Fibroblast of skin of left biceps (primary cell): ENCODE data around the gene RCAN3.

Experiments used
- DNase-seq, 2 experiments: peaks; one replicate each; pipeline ENCODE4 v3.0.0-alpha.2; 2013; ENCODE audit warnings: low read depth in 2 of 2

RCAN3 gene

DNA sequence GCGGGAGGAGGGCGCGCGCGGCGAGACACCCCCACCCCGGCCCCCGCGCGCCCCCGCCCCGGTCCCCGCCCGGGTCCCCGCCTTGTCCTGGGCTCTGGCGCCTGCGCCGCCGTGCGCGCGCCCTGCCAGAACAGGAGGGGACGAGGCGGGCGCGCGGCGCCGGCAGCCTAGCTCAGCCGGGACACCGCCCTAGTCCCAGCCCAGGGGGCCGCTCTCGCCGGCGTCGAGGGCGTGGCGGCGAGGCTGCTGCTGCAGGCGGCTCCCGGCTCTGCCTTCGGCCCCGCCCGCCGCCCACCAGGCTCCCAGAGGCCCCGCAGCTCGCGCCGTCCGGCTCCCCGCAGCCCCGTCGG lies at the start of gene RCAN3:
TSS of gene RCAN3 (plus strand) at position 128 of the 350 bp plus-strand sequence. CDS start 11,537 bp downstream, outside the sequence.
- DNase-seq: peak; percentile 49 to 50

DNA sequence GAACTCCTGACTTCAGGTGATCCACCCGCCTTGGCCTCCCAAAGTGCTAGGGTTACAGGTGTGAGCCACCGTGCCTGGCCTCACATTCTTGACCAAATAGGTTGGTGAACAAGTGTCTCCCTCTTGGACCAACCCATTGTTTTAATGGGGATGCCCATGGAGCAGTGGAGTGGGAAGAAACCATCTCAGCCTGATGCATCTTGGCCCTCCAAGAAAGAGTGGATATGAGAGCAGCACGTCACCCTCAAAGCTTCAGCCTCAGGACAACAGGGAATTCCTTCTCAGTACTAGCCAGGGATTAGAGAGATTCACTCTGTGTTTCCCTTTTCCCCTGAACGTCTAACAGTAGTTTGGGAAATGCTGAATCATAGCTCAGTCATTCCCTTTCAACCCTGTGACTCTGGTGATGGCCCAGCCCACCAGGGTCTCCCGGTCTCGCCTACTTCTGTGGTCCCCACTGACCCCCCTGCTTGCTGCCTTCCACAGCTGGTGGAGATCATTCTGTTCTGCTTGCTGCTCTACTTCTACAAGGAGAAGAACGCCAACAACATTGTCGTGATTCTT lies 49.6 kb upstream of the RCAN3 start:
- no peak for DNase-seq

DNA sequence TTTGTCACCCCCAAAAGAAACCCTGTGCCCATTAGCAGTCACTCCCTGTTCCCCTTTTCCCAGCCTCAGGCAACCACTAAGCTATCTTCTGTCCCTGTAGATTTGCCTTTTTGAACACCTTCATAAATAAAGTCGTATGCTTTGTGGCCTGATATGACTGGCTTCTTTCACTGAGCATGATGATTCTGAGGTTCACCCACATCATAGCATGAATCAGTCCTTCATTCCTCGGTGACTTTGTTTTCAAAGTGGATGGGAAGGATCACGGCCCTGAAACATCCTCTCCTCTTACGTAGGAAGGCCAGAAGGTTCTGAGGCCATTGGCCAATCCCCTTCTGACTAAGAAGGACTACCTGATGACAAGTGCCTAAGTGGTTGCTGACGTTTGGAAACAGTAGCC lies 48.0 kb upstream of the RCAN3 start:
- no peak for DNase-seq

DNA sequence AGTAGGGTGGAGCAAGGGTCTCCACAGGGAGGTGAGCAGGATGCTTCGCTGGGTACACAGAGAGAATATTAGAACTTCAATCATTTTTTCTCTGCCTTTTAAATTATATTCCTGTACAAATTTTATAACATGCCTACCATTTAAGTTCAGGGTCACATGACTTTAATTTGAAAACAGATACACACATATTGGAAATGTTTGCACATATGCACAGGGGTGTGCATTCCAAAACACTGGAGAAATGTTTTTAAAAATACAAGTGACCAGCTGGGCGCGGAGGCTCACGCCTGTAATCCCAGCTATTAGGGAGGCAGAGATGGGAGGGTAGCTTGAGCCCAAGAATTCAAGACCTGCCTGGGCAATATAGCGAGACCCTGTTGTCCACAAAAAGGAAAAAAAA lies 47.4 kb upstream of the RCAN3 start:
- DNase-seq: no peak

DNA sequence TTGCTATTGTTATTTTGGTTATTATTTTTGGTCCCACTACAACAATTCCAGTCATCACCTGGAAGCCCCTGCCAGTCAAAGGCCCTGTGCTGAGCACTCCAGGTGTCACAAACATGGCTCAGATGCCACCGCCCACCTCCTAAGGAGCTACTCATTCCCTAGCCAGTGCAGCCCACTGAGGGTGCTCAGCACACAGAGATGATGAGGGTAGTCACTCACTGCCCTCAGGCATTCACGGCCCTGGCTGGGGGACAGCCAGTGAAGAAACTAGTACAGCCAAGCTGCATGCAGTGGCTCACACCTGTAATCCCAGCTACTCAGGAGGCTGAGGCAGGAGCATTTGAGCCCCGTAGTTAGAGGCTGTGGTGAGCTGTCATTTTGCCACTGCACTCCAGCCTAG lies 44.8 kb upstream of the RCAN3 start:
- no peak for DNase-seq

DNA sequence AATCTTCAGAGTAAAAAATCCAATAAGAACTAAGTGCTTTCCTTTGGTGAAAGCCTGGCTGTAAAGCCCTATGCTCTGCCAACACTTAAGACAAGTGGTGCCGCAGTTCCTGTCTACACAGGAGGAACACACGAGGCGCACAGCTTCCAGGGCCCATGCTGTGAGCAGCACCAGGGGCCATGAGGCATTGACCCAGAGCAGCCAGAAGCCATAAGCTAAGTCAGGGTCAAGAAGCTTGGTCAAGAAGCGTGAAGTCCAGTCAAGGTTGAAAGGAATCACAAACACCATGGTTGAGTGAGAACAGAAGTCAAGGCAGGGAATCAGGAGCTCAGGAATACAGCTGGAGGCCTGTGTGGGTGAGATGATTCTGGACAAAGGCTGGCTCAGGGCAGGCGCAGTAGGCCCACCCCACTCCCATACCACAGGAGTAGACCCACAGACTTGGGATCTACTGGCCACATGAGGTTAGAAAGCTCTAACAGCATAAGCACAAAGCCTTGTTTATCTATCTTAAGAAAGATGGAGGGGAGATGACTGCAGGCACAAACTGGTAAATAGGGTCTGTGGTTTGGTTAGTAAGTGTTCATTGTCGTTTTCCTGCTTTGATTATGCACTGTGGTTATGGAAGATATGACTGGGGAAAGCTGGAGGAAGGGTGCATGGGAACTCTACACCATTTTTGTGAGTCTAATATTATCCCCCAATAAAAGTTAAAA lies 42.9 kb upstream of the RCAN3 start:
- DNase-seq: no peak

DNA sequence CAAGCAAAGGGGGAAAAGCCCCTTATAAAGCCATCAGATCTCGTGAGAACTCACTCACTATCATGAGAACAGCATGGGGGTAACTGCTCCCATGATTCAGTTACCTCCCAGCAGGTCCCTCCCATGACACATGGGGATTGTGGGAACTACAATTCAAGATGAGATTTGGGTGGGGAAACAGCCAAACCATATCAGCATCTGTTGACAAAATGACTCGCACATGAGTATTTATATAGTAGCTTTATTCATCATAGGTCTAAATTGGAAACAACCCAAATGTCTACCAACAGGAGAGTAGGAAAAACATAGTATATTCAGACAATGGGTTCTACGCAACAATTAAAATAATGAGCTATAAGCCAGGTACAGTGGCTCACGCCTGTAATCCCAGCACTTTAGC lies 40.5 kb upstream of the RCAN3 start:
- peak in 1 of 2 experiments; percentile 11 for DNase-seq

DNA sequence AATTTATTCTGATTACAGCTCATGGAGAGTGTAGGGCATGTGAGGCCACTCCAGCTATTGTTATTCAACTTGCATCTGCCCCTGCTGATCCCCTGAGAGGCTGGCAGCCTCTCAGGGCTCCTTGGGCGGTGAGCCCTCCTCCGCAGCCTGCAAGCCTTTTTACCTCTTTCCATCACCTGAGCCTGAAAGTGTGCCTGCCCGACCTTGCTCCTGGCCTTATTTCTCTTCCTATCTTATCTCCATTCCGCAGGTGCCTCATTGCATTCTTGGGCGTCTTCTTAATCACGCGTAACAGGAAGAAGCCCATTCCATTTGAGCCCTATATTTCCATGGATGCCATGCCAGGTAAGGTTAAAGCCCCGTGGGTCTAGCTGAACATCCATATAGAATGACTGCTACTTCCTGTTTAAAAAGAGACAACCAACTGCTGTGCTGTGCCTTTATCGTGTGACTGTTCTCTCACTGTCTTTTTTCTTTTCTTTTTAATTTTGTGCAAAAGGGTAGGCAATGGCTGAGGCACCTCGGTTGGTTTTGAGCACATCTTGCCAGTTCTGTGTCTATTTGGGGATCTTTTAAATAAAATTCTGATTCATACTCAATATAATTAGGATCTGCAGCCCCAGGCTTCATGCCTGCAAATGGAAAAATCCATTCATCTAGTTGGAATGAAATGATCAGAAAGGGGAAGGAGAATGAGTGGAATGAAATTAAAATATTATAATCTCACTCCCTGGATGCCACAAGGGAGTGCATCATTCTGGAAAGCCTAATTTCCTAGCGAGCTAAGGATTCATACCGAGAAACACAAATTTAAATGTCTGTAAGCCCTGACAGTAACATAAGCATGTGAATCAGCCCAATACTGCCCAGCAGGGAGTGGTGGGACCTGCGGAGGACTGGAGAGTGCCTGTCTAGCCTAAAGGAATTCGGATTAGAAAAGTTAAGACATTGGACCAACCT lies 38.6 kb upstream of the RCAN3 start:
- peak; percentile 17 to 20 for DNase-seq

DNA sequence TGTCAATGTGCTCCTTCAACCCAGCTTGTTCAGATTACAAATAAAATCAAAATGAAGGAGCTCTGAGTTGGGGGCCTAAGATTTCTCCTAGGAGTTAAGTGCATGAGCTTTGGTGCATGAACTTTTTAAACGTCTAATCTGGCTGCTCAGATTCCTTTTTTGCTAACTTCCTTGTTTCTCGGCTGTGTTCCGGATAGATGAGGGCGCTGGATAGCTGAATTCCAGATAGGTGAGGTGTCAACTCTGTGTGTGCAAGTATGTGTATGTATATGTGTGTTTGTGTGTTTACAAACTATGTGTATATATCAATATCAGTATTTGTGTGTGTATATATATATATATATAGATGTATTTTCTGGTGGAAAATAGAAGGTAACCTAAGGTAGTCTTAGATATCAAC lies 37.5 kb upstream of the RCAN3 start:
- no peak for DNase-seq

DNA sequence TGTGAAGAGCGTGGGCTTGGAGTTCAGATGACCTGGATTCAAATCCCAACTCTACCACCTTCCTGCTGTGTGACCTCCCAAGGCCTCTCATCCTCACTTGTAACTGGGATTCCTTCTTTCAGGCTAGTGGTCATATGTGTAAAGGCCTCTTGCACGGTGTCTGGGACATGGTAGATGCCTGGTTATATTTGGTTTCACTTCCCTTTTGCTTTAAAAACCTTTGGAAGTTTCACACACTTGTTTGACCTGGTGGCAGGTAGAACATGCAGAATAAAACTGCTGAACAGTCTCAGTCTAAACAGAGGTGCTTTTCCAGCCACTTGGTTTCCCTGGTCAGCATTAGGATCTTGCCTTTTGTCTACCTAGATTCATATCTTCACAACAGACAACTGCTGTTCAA lies 37.0 kb upstream of the RCAN3 start:
- DNase-seq: no peak

DNA sequence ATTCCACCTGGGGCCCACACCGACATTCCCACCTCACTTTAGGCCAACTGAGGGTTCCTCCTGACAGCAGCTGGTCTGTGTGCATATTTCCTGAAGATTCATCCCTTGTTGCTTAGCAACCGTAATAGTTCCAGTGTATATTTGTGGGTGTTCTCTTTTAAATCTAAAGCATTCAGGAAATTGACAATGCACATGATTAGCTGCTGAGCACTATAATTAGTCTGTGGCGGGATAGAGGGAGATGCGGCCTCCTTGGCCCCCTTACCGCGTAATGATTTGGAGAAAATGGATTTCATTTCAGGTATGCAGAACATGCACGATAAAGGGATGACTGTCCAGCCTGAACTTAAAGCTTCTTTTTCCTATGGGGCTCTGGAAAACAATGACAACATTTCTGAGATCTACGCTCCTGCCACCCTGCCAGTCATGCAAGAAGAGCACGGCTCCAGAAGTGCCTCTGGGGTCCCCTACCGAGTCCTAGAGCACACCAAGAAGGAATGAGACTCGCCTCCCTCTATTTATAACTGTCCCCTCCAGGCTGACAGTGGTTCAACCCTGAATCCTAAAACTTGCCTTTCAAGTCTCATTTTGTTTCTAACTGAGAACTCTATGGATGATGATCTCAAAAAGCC lies 33.8 kb upstream of the RCAN3 start:
- no peak for DNase-seq

DNA sequence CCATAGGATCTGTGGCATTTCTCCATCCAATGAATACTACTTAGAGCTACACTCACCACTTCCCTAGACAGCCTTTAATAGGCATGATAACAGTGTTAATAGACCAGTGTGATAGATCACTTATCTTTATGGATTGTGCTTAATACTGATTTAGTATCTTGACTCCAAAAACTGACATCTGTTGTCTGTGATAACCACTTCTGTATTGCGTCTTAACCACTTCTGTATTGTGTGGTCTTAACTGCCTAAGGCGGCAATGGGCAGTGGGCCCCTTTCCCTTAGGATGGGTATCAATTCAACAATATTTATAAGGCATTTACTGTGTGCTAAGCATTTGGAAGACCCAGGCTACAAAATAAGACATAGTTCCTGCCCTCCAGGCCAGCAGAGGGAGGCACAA lies 32.0 kb upstream of the RCAN3 start:
- no peak for DNase-seq

DNA sequence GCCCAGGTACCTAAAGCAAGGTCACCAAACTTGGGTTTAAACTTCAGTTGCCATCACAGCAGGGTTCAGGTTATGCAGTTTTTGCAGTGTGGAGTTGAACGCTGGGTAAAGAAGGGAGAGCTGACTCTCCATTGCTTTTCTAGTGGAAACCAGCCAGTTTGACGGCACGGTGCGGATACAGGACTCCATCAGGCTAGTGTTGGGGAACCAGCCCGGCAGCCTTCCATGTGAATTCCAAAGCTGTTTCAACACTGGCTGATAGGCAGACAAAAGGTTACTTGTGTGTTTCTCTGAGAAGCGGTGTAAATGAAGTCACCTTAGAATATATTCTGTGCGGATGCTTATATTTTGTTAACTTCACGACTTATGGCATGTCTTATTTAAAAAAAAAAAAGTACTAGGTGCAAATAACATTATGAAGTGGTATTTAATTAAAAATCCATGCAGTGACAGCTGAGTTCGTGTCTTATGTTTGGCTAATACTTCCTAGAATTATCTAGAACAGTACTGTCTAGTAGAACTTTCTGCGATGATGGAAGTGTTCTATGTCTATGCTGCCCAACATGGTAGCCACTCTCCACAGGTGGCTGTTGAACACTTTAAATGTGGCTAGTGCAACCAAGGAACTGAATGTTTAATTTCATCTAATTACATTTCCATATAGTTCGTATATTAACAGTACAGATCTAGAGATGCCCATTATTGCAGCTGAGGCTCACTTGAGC lies 29.9 kb upstream of the RCAN3 start:
- no peak for DNase-seq

DNA sequence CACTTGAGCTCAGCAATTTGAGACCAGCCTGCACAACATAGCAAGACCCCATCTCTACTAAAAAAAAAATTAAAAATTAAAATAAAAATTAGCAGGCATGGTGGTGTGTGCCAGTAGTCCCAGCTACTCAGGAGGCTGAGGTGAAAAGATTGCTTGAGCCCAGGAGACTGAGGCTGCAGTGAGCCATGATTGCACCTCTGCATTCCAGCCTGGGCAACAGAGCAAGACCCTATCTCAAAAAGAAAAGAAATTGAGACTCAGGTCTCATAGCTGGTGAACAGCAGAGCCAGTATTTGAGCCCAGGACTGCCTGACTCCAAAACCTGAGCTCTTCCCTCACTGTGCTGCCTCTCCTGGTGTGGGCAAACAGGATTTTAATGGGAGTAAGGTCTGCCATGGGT lies 28.4 kb upstream of the RCAN3 start:
- DNase-seq: no peak

DNA sequence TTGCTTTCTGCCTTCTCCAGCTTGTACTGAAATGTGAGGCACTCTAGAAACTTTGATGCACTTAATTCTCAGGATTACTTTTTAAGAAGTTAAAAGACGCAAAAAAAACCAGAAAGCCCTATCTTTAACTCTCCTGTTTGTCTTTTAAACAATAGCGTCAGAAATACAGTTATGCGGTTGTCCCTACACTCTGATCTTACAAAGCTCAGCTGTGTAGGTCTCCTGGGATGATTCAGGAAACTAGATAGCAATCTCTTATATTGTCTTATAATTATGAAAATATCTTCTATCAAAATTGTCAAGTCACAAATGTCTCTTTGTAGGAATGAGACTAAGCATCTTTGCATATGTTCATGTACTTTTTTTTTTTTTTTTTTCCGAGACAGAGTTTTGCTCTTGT lies 26.9 kb upstream of the RCAN3 start:
- no peak for DNase-seq

DNA sequence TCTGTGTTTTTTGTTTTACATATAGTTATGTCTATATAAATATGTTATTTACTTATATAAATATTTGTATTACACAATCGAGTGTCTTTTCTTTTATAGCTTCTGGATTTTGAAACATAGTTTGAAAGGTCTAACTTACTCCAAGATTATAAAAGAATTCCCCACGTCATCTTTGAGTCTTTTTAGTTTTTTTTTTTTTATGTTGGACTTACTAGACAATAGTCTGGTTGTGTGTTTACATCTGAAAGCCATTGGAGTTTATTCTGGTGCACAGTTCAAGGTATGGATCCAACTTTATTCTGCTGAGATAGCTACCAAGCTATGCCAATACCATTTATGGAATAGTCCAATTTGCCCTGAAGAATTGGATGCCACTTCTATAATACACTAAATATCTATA lies 26.1 kb upstream of the RCAN3 start:
- no peak for DNase-seq

DNA sequence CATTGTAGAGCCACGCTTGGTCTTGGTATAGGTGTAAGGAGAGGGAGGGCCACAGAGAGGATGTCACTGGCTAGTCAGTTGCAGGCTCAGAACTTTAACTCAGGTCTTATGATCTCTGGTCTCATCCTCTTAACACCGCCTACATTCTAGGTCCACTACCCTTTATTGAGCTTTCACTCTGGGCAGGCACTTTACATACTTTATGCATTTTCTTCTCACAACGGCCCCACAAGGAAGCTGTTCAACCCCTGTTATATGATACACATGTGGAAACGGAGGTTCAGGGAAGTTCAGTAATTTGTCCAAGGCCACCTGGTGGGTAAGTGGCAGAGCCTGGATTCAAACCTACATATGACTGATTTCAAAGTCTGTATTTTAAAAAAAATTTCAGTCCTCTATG lies 25.3 kb upstream of the RCAN3 start:
- DNase-seq: no peak

DNA sequence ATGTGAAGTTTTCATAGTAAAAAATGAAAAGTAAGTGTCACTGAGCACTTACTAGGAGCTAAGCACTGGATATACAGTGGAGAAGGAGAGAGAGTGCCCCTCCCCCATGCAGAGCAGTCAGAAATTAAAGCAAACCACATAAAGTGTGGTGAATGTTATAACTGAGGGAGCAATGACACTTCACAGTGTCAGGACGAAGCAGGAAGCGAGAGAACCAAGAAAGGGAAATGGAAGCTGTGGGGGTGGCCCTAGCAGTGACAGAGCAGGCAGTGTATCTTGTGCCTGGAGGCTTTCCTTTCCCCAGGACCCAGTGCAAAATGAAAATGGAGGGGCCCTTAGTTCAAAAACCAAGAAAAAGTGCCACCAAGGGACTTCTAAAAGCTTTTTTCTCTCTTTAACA lies 21.5 kb upstream of the RCAN3 start:
- DNase-seq: no peak

DNA sequence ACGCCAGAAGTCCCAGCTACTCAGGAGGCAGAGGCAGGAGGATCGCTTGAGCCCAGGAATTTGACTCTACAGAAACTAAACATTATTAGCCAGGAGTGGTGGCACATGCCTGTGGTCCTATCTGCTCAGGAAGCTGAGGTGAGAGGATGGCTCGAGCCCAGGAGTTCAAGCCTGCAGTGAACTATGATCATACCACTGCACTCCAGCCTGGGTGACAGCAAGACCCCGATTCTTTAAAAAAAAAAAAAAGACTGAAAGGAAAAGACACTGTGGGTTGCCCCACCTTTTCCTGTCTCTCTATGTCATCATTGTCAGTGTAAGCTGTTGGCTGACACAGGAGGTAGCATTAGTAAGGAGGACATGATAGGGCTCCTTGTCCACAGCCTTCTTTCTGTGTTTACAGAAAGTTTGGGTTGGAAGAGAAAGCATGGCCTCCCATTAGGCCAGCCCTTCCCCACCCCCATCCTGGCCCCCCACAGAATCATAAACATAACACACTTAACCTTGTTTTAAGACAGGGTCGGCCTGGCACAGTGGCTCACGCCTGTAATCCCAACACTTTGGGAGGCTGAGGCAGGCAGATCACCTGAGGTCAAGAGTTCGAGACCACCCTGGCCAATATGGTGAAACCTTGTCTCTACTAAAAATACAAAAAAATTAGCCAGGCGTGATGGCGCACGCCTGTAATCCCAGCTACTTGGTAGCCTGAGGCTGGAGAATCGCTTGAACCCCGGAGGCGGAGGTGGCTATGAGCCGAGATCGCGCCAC lies 20.6 kb upstream of the RCAN3 start:
- no peak for DNase-seq

DNA sequence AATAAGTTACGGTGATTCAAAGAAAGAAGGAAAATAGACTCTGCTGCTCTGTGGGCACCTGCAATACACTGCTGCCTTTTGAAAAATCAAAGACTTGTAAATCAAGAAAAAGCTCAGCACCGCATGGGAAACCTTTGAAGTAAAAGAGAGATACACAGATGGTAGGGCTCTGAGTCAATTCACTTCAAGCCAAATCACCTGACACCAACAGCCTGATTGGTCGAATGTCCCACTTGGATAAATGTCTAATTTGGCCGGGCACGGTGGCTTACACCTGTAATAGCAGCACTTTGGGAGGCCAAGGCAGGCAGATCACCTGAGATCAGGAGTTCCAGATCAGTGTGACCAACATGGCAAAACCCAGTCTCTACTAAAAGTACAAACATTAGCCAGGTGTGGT lies 19.2 kb upstream of the RCAN3 start:
- DNase-seq: no peak

DNA sequence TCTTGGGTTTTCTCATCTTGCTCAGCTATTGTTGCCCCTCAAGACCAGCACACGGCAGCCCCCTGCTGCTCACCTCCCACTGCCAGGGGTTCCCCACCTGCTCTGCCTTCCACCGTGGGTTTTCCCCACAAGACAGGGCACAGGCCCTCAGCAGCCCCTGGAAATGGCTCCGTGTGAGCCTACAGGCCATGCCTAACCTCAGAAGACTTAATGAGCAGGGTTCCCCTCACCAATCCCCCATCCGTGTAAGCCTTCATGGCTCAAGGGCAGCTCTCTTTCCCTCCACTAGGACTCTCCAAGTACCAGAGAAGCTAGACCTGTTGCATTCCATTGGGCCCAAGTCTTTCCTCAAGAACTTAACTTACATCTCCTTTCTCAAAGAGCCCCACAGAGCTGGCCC lies 18.4 kb upstream of the RCAN3 start:
- no peak for DNase-seq
